K562 (cell line): Measurements from ENCODE around the gene LRRC27. TPM values are rescaled to one million over a fixed set of nuclear protein-coding genes. Genes with fewer than 3 reads are reported as not detected.

ENCODE experiments used
- ATAC-seq: fragments of 200-7000 bp; cut with Tn5 transposase; 3 replicates; pipeline ENCODE4 v1.9.1; 2020; ENCODE audit warnings: moderate library complexity
- BruUV-seq: library from RNA; stranded (reverse); fragments of 400-500 nt; replicated peaks from 2 replicates; lab custom pipeline; 2021; lab: Mats Ljungman, UMichigan
- CTCF ChIA-PET: fragments of 300-600 bp; formaldehyde crosslinking; extraction: SDS; loops from one replicate; lab custom pipeline; 2021; ENCODE audit warnings: low intra/inter-chr PET ratio; lab: Yijun Ruan, JAX
- POLR2A ChIA-PET: fragments of 300-600, 350-650 bp; sonication (Branson Sonifier 250); formaldehyde crosslinking; extraction: SDS; loops from one replicate; lab custom pipeline; 2021; ENCODE audit warnings: antibody characterized with exemption, inconsistent platforms; lab: Yijun Ruan, JAX
- DNase-seq, 4 experiments: peaks; one replicate each; pipeline versions ENCODE4 v3.0.0 to v3.0.0-alpha.2; 2011 to 2018; ENCODE audit warnings: low spot score in 3 of 4, mixed read lengths in 3 of 4; ENCODE audit errors: extremely low read depth in 1 of 4
- FAIRE-seq: peaks from 2 replicates; lab custom pipeline; 2011; peaks lifted over from hg19 to GRCh38; lab: Jason Lieb, UNC
- H2AFZ ChIP-seq: 2 replicates; pipeline ENCODE4 v1.6.0; 2011; ENCODE audit warnings: low read depth, low read length, control low read depth, inconsistent platforms
- H3K27ac ChIP-seq: fragments of 200-600 bp; 3 replicates; pipeline ENCODE4 v1.8.0; 2011; ENCODE audit warnings: low read depth, mild to moderate bottlenecking, control low read depth, inconsistent platforms, low read length, moderate library complexity, mixed read lengths; ENCODE audit errors: extremely low read depth
- H3K27me3 ChIP-seq, 2 experiments: fragments of 300-600 bp in 1 of 2; 2 replicates in 1 of 2; 3 replicates in 1 of 2; pipeline versions ENCODE4 v1.6.0 to v1.8.0; 2011; ENCODE audit warnings: inconsistent platforms in 2 of 2, low read length in 2 of 2, mild to moderate bottlenecking in 1 of 2, mixed read lengths in 1 of 2, moderate library complexity in 1 of 2; ENCODE audit not compliant: control insufficient read depth in 2 of 2, insufficient read depth in 2 of 2
- H3K36me3 ChIP-seq: fragments of 300-600 bp; 3 replicates; pipeline ENCODE4 v1.8.0; 2011; ENCODE audit warnings: mild to moderate bottlenecking, low read length, inconsistent platforms; ENCODE audit not compliant: control insufficient read depth, insufficient read depth
- H3K4me1 ChIP-seq, 2 experiments: fragments of 200-600 bp in 1 of 2; replicated peaks in 1 of 2; 2 replicates in 1 of 2; 3 replicates in 1 of 2; pipeline versions ENCODE4 v1.5.1 to v1.8.0; 2011; ENCODE audit warnings: inconsistent platforms in 2 of 2, low read length in 2 of 2, mild to moderate bottlenecking in 1 of 2, mixed read lengths in 1 of 2, moderate library complexity in 1 of 2; ENCODE audit not compliant: control insufficient read depth in 2 of 2, insufficient read depth in 2 of 2
- H3K4me2 ChIP-seq: 2 replicates; pipeline ENCODE4 v1.6.1; 2011; ENCODE audit warnings: low read length, control low read depth, inconsistent platforms, mixed read lengths; ENCODE audit not compliant: insufficient read depth
- H3K4me3 ChIP-seq: fragments of 200-600 bp; sonication (generic), shearing (Covaris generic); 2 replicates; pipeline ENCODE4 v1.5.1; 2016; ENCODE audit warnings: control low read depth, inconsistent platforms
- H3K79me2 ChIP-seq: fragments of 200-600 bp; 3 replicates; pipeline ENCODE4 v1.8.0; 2011; ENCODE audit warnings: low read length, inconsistent platforms; ENCODE audit not compliant: control insufficient read depth, insufficient read depth
- H3K9ac ChIP-seq, 2 experiments: 2 replicates each; pipeline versions ENCODE4 v1.6.0 to v1.6.1; 2011; ENCODE audit warnings: low read depth in 2 of 2, low read length in 2 of 2, control low read depth in 1 of 2, inconsistent platforms in 1 of 2, mild to moderate bottlenecking in 1 of 2, mixed read lengths in 1 of 2; ENCODE audit not compliant: insufficient read depth in 1 of 2
- H3K9me1 ChIP-seq: one replicate; pipeline ENCODE4 v1.6.0; 2011; ENCODE audit warnings: inconsistent platforms, mild to moderate bottlenecking, low read length, moderate library complexity; ENCODE audit not compliant: control insufficient read depth, insufficient read depth
- H3K9me3 ChIP-seq: replicated peaks from 2 replicates; pipeline ENCODE4 v1.5.1; 2011; ENCODE audit warnings: low read depth, low read length, inconsistent platforms; ENCODE audit not compliant: control insufficient read depth, insufficient read depth
- H4K20me1 ChIP-seq: replicated peaks from 2 replicates; pipeline ENCODE4 v1.6.1; 2011; ENCODE audit warnings: low read length, inconsistent platforms, mixed read lengths; ENCODE audit not compliant: control insufficient read depth, insufficient read depth
- DEAF1 ChIP-seq: fragments of 450-650 bp; formaldehyde crosslinking; IDR thresholded peaks from 2 replicates; pipeline ENCODE4 v1.4.0; 2020; ENCODE audit warnings: mild to moderate bottlenecking, moderate library complexity
- E4F1 ChIP-seq: fragments of 250-450 bp; sonication (Bioruptor Pico); IDR thresholded peaks from 2 replicates; pipeline ENCODE4 v1.5.0; 2021; ENCODE audit warnings: mild to moderate bottlenecking, borderline replicate concordance
- RHOXF2B ChIP-seq: fragments of 250-450 bp; sonication (Bioruptor Pico); conservative IDR thresholded peaks from 2 replicates; pipeline ENCODE4 v1.5.1; 2021
- ZNF436 ChIP-seq: fragments of 250-450, 450-650 bp; sonication (Bioruptor Pico); formaldehyde crosslinking; IDR thresholded peaks from 2 replicates; pipeline ENCODE4 v1.7.0; 2020; ENCODE audit warnings: mild to moderate bottlenecking
- WGBS: fragments of 100-300 bp; shearing (Covaris generic); methylation state at CpG from one replicate; pipeline ENCODE4 v1.1.6; 2016; ENCODE audit warnings: low coverage, mixed read lengths; ENCODE audit not compliant: insufficient coverage; ENCODE audit errors: missing lambda C conversion rate; 5-methylcytosine and 5-hydroxymethylcytosine counted together
- in situ Hi-C: fragments of 300-500 bp; cut with MboI; formaldehyde crosslinking; loops from 4 replicates; pipeline ENCODE4 v1.15.0; 2018; ENCODE audit warnings: inconsistent platforms, mixed read lengths
- intact Hi-C: fragments of 100-400 bp; cut with micrococcal nuclease; formaldehyde crosslinking; loops from 2 replicates; pipeline ENCODE4 v1.14.2; 2022
- polyA plus RNA-seq, 8 experiments: library from polyadenylated mRNA; depleted of rRNA in 4 of 8; stranded (reverse) in 5 of 8; unstranded in 3 of 8; fragments of >200 nt; fragmentation: Nextera tagmentation in 2 of 8; fragmentation: Illumina TruSeq in 1 of 8; extraction: Ambion mirVana in 2 of 8; extraction: Trizol in 1 of 8; gene quantifications; 2 replicates each; pipeline versions ENCODE4 v1.2.1 to v1.2.3, GENCODE V29; 2011 to 2014; ENCODE audit warnings: inconsistent platforms in 1 of 8, missing spikeins in 1 of 8
- total RNA-seq, 7 experiments: library from RNA; depleted of rRNA in 6 of 7; stranded (reverse); fragments of >200 nt in 6 of 7; fragmentation: Illumina TruSeq in 2 of 7; extraction: Trizol in 2 of 7; gene quantifications; 2 replicates each; pipeline versions ENCODE4 v1.2.1 to v1.2.3, GENCODE V29; 2011 to 2021; ENCODE audit warnings: low replicate concordance in 1 of 7

LRRC27 gene
- total and polyA plus RNA-seq, 9 of the 15 experiments (the other 6 are each of a cell fraction or from before 2014, with no cell fraction given), result 0.10 to 2.7 (median 1.4) TPM

- Histone ChIP-seq H3K4me3 (no peak overlapping the region), H3K9me1 (no peaks in the 10 kb centered on the region), H3K27ac (no peak overlapping the region), H3K36me3 (no peaks in the 10 kb centered on the region), H3K27me3 (peaks cover 12 to 49% of the 10 kb centered on the region in 2 experiments; a peak in 3 of 5 replicates), H3K9me3 (no peaks in the 10 kb centered on the region), H3K4me2 (no peak overlapping the region), H3K4me1 (peaks cover 0 to 10% of the 10 kb centered on the region in 2 experiments; a peak in 2 of 5 replicates), H4K20me1 (no peaks in the 10 kb centered on the region), H3K9ac (no peak overlapping the region; a peak in 1 of 4 replicates), H3K79me2 (no peaks in the 10 kb centered on the region), H2AFZ (no peak overlapping the region)
- CTCF ChIA-PET, result no interaction called here
- POLR2A ChIA-PET, result no interaction called here
- BruUV-seq, result no TSS peak
- FAIRE-seq (no peak), DNase-seq (no peak), ATAC-seq (no peak)
- WGBS, result 25% methylated on average over 14 of the region's 31 CpGs
- no peak for TF ChIP-seq RHOXF2B (CRISPR knock-in tag)
- no peak for TF ChIP-seq ZNF436
- no peak for TF ChIP-seq DEAF1 (CRISPR knock-in tag)
- TF ChIP-seq E4F1, result no peak
- intact Hi-C loops (no loop called here), in situ Hi-C loops (no loop called here)
Observed at GRCh38 chr10:132370426-132371340, 38.7 kb downstream of the LRRC27 start.
